C4-2B (cell line): ENCODE measurements around the gene CLP1.

Experiments used
- ZFX ChIP-seq: fragments of 450-650 bp; IDR thresholded peaks from 2 replicates; pipeline ENCODE4 v1.6.1; 2017
- TF ChIP-seq, protein P1 (sequence below): fragments of 450-650 bp; conservative IDR thresholded peaks from 2 replicates; pipeline ENCODE4 v1.5.1; 2017; ENCODE audit warnings: mild to moderate bottlenecking

DNA sequence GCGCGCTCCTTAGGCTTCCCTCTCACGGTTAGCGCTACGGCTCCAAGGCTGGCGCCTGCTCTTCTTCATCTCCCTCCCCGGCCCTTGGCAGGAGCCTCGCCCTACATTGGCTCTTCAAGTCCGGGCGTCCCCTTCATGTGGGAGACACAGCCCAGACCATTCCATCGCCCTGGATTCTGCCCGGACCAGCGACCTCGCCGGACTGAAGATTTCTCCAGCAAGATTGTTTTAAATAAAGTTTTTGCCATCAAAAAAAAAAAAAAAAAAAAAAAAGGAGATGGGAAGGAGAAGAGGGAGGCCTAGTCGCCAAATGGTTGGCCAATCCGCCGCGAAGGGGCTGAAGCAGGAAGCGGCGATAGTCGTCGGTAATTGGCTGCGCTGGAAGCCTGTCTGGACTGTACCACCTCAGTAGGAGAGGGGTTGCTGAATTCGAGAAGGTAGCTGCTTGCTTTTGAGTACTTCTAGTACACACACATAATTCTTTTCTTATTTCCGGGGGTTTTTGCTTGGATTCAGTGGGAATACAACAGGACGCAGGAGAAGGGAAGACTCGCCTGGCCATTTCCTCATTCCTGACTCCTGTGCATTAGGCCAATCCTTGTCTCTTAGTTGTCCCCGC, 9.7 kb downstream of the CLP1 start:
- no peak for TF ChIP-seq ZFX
- TF ChIP-seq, protein P1, sequence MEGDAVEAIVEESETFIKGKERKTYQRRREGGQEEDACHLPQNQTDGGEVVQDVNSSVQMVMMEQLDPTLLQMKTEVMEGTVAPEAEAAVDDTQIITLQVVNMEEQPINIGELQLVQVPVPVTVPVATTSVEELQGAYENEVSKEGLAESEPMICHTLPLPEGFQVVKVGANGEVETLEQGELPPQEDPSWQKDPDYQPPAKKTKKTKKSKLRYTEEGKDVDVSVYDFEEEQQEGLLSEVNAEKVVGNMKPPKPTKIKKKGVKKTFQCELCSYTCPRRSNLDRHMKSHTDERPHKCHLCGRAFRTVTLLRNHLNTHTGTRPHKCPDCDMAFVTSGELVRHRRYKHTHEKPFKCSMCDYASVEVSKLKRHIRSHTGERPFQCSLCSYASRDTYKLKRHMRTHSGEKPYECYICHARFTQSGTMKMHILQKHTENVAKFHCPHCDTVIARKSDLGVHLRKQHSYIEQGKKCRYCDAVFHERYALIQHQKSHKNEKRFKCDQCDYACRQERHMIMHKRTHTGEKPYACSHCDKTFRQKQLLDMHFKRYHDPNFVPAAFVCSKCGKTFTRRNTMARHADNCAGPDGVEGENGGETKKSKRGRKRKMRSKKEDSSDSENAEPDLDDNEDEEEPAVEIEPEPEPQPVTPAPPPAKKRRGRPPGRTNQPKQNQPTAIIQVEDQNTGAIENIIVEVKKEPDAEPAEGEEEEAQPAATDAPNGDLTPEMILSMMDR: no peak
